H9 (cell line): ENCODE results near the gene FAHD1. TPM values are rescaled to one million over a fixed set of nuclear protein-coding genes. Genes with fewer than 3 reads are reported as not detected.

Experiments used
- DNase-seq: peaks from one replicate; pipeline ENCODE4 v3.0.0-alpha.2; 2017
- H2AFZ ChIP-seq: one replicate; pipeline ENCODE4 v1.6.1; 2013; ENCODE audit warnings: mild to moderate bottlenecking, low read length, control low read depth, moderate library complexity
- H2AK5ac ChIP-seq: 2 replicates; pipeline ENCODE4 v1.6.1; 2013; ENCODE audit warnings: low read length, control low read depth, mixed read lengths; ENCODE audit not compliant: insufficient read length
- H2BK120ac ChIP-seq: one replicate; pipeline ENCODE4 v1.6.1; 2013; ENCODE audit warnings: low read depth, mild to moderate bottlenecking, low read length, control low read depth, inconsistent platforms; ENCODE audit not compliant: poor library complexity, severe bottlenecking
- H2BK12ac ChIP-seq: 2 replicates; pipeline ENCODE4 v1.6.1; 2013; ENCODE audit warnings: low read length, control low read depth, mixed read lengths, low read depth; ENCODE audit not compliant: insufficient read length
- H2BK15ac ChIP-seq: 2 replicates; pipeline ENCODE4 v1.6.1; 2013; ENCODE audit warnings: low read depth, low read length, control low read depth
- H2BK20ac ChIP-seq: one replicate; pipeline ENCODE4 v1.6.1; 2013; ENCODE audit warnings: low read depth, mild to moderate bottlenecking, low read length, control low read depth, inconsistent platforms; ENCODE audit not compliant: poor library complexity, severe bottlenecking
- H2BK5ac ChIP-seq: 2 replicates; pipeline ENCODE4 v1.6.1; 2013; ENCODE audit warnings: low read length, control low read depth, mixed read lengths; ENCODE audit not compliant: insufficient read length
- H3K14ac ChIP-seq: 2 replicates; pipeline ENCODE4 v1.6.1; 2013; ENCODE audit warnings: low read length, control low read depth; ENCODE audit not compliant: insufficient read depth
- H3K18ac ChIP-seq: 2 replicates; pipeline ENCODE4 v1.6.1; 2013; ENCODE audit warnings: low read depth, mild to moderate bottlenecking, mixed read lengths, low read length, control low read depth; ENCODE audit not compliant: insufficient read length
- H3K23ac ChIP-seq: 2 replicates; pipeline ENCODE4 v1.6.1; 2013; ENCODE audit warnings: low read length, control low read depth, mixed read lengths, low read depth; ENCODE audit not compliant: insufficient read length
- H3K23me2 ChIP-seq: 2 replicates; pipeline ENCODE4 v1.6.1; 2013; ENCODE audit warnings: low read depth, mild to moderate bottlenecking, mixed read lengths, low read length, control low read depth; ENCODE audit not compliant: insufficient read length, poor library complexity, severe bottlenecking
- H3K27ac ChIP-seq: 2 replicates; pipeline ENCODE4 v1.5.1; 2013; ENCODE audit warnings: low read length, control low read depth, mixed read lengths, low read depth; ENCODE audit not compliant: insufficient read length
- H3K27me3 ChIP-seq: 2 replicates; pipeline ENCODE4 v1.6.1; 2013; ENCODE audit warnings: low read length, control low read depth, inconsistent platforms; ENCODE audit not compliant: insufficient read depth
- H3K4ac ChIP-seq: 2 replicates; pipeline ENCODE4 v1.6.1; 2013; ENCODE audit warnings: low read depth, mild to moderate bottlenecking, control low read depth, inconsistent platforms, low read length, moderate library complexity
- H3K4me1 ChIP-seq: 2 replicates; pipeline ENCODE4 v1.6.1; 2013; ENCODE audit warnings: low read length, control low read depth, inconsistent platforms; ENCODE audit not compliant: insufficient read depth
- H3K4me2 ChIP-seq: 2 replicates; pipeline ENCODE4 v1.6.1; 2013; ENCODE audit warnings: low read length, control low read depth, mixed read lengths; ENCODE audit not compliant: insufficient read length, insufficient read depth
- H3K56ac ChIP-seq: 2 replicates; pipeline ENCODE4 v1.6.1; 2013; ENCODE audit warnings: low read depth, mild to moderate bottlenecking, mixed read lengths, low read length, control low read depth; ENCODE audit not compliant: insufficient read length
- H3K79me1 ChIP-seq: 2 replicates; pipeline ENCODE4 v1.6.1; 2013; ENCODE audit warnings: low read depth, mild to moderate bottlenecking, moderate library complexity, low read length, control low read depth, inconsistent platforms; ENCODE audit not compliant: insufficient read depth, poor library complexity, severe bottlenecking
- H3K79me2 ChIP-seq: 2 replicates; pipeline ENCODE4 v1.6.1; 2013; ENCODE audit warnings: low read length, control low read depth, inconsistent platforms; ENCODE audit not compliant: insufficient read depth
- H3K9ac ChIP-seq: 2 replicates; pipeline ENCODE4 v1.6.1; 2013; ENCODE audit warnings: low read length, control low read depth, mixed read lengths; ENCODE audit not compliant: insufficient read length; ENCODE audit errors: extremely low read depth
- H3K9me3 ChIP-seq: one replicate; pipeline ENCODE4 v1.6.1; 2013; ENCODE audit warnings: low read depth, low read length, inconsistent platforms; ENCODE audit not compliant: control insufficient read depth
- H3T11ph ChIP-seq: one replicate; pipeline ENCODE4 v1.6.1; 2013; ENCODE audit warnings: mild to moderate bottlenecking, low read length, control low read depth, inconsistent platforms
- H4K20me1 ChIP-seq: one replicate; pipeline ENCODE4 v1.6.1; 2013; ENCODE audit not compliant: control insufficient read depth, insufficient read length, insufficient read depth
- H4K5ac ChIP-seq: 2 replicates; pipeline ENCODE4 v1.6.1; 2013; ENCODE audit warnings: low read depth, mild to moderate bottlenecking, mixed read lengths, low read length, control low read depth; ENCODE audit not compliant: insufficient read length
- H4K8ac ChIP-seq: replicated peaks from 2 replicates; pipeline ENCODE4 v1.6.1; 2013; ENCODE audit warnings: low read length, control low read depth, mixed read lengths, low read depth; ENCODE audit not compliant: insufficient read length
- H4K91ac ChIP-seq: 2 replicates; pipeline ENCODE4 v1.6.1; 2013; ENCODE audit warnings: low read depth, mild to moderate bottlenecking, moderate library complexity, mixed read lengths, low read length, control low read depth; ENCODE audit not compliant: insufficient read length
- H3K27ac Mint-ChIP-seq, 3 experiments: 2 replicates in 2 of 3; 3 replicates in 1 of 3; pipeline ENCODE4 v1.8.0; 2020 to 2021; ENCODE audit warnings: mixed read lengths in 3 of 3, mild to moderate bottlenecking in 1 of 3, moderate library complexity in 1 of 3
- H3K27me3 Mint-ChIP-seq: 2 replicates; pipeline ENCODE4 v1.8.0; 2021; ENCODE audit warnings: low read depth, mild to moderate bottlenecking, moderate library complexity, mixed read lengths
- H3K36me3 Mint-ChIP-seq, 3 experiments: 2 replicates in 2 of 3; 3 replicates in 1 of 3; pipeline ENCODE4 v1.8.0; 2020 to 2021; ENCODE audit warnings: low read depth in 3 of 3, mixed read lengths in 3 of 3; ENCODE audit not compliant: insufficient read depth in 1 of 3
- H3K4me1 Mint-ChIP-seq, 2 experiments: 2 replicates each; pipeline ENCODE4 v1.8.0; 2020; ENCODE audit warnings: mixed read lengths in 2 of 2
- H3K4me3 Mint-ChIP-seq, 2 experiments: 2 replicates in 1 of 2; 3 replicates in 1 of 2; pipeline ENCODE4 v1.8.0; 2020 to 2021; ENCODE audit warnings: mild to moderate bottlenecking in 2 of 2, mixed read lengths in 2 of 2, moderate library complexity in 1 of 2
- H3K9me3 Mint-ChIP-seq, 2 experiments: 2 replicates in 1 of 2; 3 replicates in 1 of 2; pipeline ENCODE4 v1.8.0; 2020; ENCODE audit warnings: mild to moderate bottlenecking in 2 of 2, mixed read lengths in 2 of 2, moderate library complexity in 1 of 2
- CTCF ChIP-seq: fragments of 200-600 bp; sonication (generic); conservative IDR thresholded peaks from 3 replicates; pipeline ENCODE4 v1.8.0; 2021; ENCODE audit warnings: antibody characterized with exemption, mild to moderate bottlenecking
- WGBS: extraction: QIAGEN DNeasy Blood & Tissue Kit; methylation state at CpG from one replicate; pipeline ENCODE4 v1.1.7; 2013; ENCODE audit warnings: missing lambda C conversion rate, low lambda C conversion rate, mixed read lengths; ENCODE audit not compliant: insufficient read length; ENCODE audit errors: extremely low coverage; 5-methylcytosine and 5-hydroxymethylcytosine counted together
- total RNA-seq: library from RNA; stranded (reverse); gene quantifications from 2 replicates; pipeline ENCODE4 v1.2.1, GENCODE V29; 2021

FAHD1 gene
- total RNA-seq, 1 experiment from 2014 or later = 16.2 TPM

- Histone ChIP-seq H4K5ac (no peak overlapping the region), H2AFZ (no peak overlapping the region), H3K9ac (no peak overlapping the region), H2BK20ac (no peak overlapping the region), H3K23me2 (no peaks in the 10 kb centered on the region), H3K23ac (no peak overlapping the region), H3K56ac (no peak overlapping the region), H4K91ac (no peak overlapping the region), H3T11ph (no peak overlapping the region), H3K9me3 (no peaks in the 10 kb centered on the region), H3K27me3 (no peaks in the 10 kb centered on the region), H4K20me1 (no peaks in the 10 kb centered on the region), H3K79me2 (no peaks in the 10 kb centered on the region), H3K4me2 (no peak overlapping the region), H2BK120ac (no peak overlapping the region), H4K8ac (no peak overlapping the region), H3K27ac (no peak overlapping the region), H2BK12ac (no peak overlapping the region), H2AK5ac (no peak overlapping the region), H2BK15ac (no peak overlapping the region), H3K79me1 (no peaks in the 10 kb centered on the region), H2BK5ac (no peak overlapping the region), H3K4ac (no peak overlapping the region), H3K14ac (no peak overlapping the region), H3K18ac (no peak overlapping the region), H3K4me1 (no peaks in the 10 kb centered on the region)
- H3K4me1 Mint-ChIP-seq = peaks cover 0 to 3% of the 10 kb centered on the region in 2 experiments; a peak in 2 of 4 replicates
- peaks cover 4 to 17% (median 16%) of the 10 kb centered on the region in 3 experiments; a peak in 6 of 7 replicates for H3K36me3 Mint-ChIP-seq
- H3K27ac Mint-ChIP-seq = 0 out of 7 replicates have a peak overlapping the region, but pooled peaks of 1 of the 3 experiments have one; percentile 40
- WGBS = no CpG with 5 or more reads among the region's 9 CpGs
- no peaks in the 10 kb centered on the region; the same call in 1 of the 2 replicates for H3K27me3 Mint-ChIP-seq
- H3K9me3 Mint-ChIP-seq = no peaks in the 10 kb centered on the region
- no peak for TF ChIP-seq CTCF
- DNase-seq = no peak
- H3K4me3 Mint-ChIP-seq = no peak overlapping the region; a peak in 1 of 5 replicates
Measured at GRCh38 chr16:1817276-1817589, 9.8 kb upstream of the FAHD1 start.
